Measurements from ENCODE around the gene ELOVL6.
"Not testable (repeated sequence)": the region's sequence is repeated elsewhere in the genome, so short reads cannot be mapped to it uniquely, and the experiment has no call there.

Gene ELOVL6

GRCh38 chr4:110107866-110108265, 90.5 kb downstream of the ELOVL6 start:
- TF ChIP-seq ZNF274 (IDR thresholded peaks at IDR 0.05; ENCODE audit: low read depth, low read length) = no peak
- H3K4me3 ChIP-seq (ENCODE audit: low read length) = no peak overlapping the region

GRCh38 chr4:110106931-110107296, 91.5 kb downstream of the ELOVL6 start:
- no peak for TF ChIP-seq ZNF274 (IDR thresholded peaks at IDR 0.05; ENCODE audit: low read depth, low read length)
- no peak overlapping the region for H3K4me3 ChIP-seq (ENCODE audit: low read length)

DNA sequence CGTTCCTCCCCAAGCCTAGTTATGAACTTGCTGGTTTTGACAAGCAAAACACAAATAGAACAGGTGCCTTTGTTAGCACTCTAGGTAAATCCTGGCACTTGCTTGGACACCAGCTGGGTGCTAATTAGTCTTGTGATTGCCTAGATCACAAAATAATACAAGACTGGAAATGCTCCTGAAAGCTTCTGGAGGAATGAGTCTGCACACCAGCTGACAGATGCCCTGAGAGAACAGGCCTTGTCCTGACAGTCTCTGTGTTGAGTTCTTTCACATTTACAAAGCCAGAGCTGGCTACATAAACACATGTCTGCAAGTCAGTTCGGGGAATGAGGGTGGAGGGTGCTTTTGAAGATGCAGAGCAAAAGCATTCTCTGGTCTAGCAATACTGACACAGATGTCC, 93.8 kb downstream of the ELOVL6 start:
- H3K4me3 ChIP-seq (ENCODE audit: low read length) = no peak overlapping the region

GRCh38 chr4:110099638-110100037, 98.8 kb downstream of the ELOVL6 start:
- no peak overlapping the region for H3K4me3 ChIP-seq (ENCODE audit: low read length)
- no peak for TF ChIP-seq ZNF274 (IDR thresholded peaks at IDR 0.05; ENCODE audit: low read depth, low read length)

More for the DNA sequence above, 93.8 kb downstream of the ELOVL6 start:
- TF ChIP-seq ZNF274 (IDR thresholded peaks at IDR 0.05; ENCODE audit: low read depth, low read length) = no peak

GRCh38 chr4:110096405-110096804, 102.0 kb downstream of the ELOVL6 start:
- H3K4me3 ChIP-seq (ENCODE audit: low read length) = no peak overlapping the region
- no peak for TF ChIP-seq ZNF274 (IDR thresholded peaks at IDR 0.05; ENCODE audit: low read depth, low read length)

- no peak for TF ChIP-seq ZNF274 (IDR thresholded peaks at IDR 0.05; ENCODE audit: low read depth, low read length)
- no peak overlapping the region for H3K4me3 ChIP-seq (ENCODE audit: low read length)
Observed at GRCh38 chr4:110092646-110093045, 105.8 kb downstream of the ELOVL6 start.

DNA sequence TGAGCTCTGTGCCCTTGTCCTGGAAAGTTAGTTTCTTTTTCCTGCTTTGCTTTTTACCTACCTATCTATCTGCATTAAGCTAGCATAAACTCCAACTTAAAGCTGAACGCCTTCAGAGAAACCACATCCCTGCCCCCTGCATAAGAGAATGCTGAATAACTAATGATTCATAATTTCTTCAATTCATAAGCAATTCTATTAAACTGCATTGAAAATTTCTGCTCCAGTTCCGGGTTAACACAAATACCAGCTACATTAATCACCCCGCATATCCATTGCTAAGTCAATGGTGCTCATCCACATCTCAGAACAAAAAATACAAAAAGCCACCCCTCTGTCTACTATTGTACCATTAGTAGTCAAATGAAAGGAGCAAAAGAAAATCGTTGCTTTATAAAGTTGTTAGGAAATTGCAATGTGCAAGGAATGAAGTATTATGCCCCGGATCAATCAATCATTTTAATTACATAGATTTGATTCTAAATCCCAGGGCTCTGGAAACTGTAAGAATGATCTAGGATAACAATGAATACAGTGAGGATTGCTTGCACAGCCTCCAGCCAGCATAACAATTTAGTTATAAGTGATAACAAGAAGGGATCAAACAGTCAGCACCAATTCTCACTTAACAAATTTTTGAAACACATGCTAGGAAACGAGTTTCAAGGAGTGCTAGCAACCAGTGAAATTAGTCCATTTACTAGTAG, 106.8 kb downstream of the ELOVL6 start:
- H3K4me3 ChIP-seq (ENCODE audit: low read length) = no peak overlapping the region
- TF ChIP-seq ZNF274 (IDR thresholded peaks at IDR 0.05; ENCODE audit: low read depth, low read length) = no peak

- H3K4me3 ChIP-seq (ENCODE audit: low read length) = no peak overlapping the region
- TF ChIP-seq ZNF274 (IDR thresholded peaks at IDR 0.05; ENCODE audit: low read depth, low read length) = no peak
Observed at GRCh38 chr4:110088670-110089069, 109.7 kb downstream of the ELOVL6 start.

- TF ChIP-seq ZNF274 (IDR thresholded peaks at IDR 0.05; ENCODE audit: low read depth, low read length) = no peak
- no peak overlapping the region for H3K4me3 ChIP-seq (ENCODE audit: low read length)
Observed at GRCh38 chr4:110087070-110087708, 111.2 kb downstream of the ELOVL6 start.

DNA sequence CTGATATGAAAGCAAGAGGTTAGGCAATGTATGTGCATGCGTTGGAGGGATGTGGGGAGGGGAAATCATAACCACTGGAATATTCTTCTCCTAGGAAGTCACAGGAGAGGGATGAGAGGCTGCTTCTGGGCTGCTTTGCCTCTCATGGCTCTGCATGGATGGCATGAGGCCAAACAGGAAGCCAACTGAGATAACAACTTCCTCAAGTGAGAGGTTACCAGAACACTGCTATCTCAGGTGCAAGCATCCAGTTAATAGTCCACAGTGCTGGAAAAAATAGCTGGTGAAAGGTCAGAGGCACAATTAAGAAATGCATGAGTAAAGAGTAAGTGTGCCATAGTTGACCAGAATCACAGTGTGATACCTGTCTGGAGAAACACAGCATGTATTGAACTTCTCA, 113.3 kb downstream of the ELOVL6 start:
- no peak for TF ChIP-seq ZNF274 (IDR thresholded peaks at IDR 0.05; ENCODE audit: low read depth, low read length)

GRCh38 chr4:110084154-110084553, 114.3 kb downstream of the ELOVL6 start:
- H3K4me3 ChIP-seq (ENCODE audit: low read length) = no peak overlapping the region
- TF ChIP-seq ZNF274 (IDR thresholded peaks at IDR 0.05; ENCODE audit: low read depth, low read length) = no peak

More for the DNA sequence above, 113.3 kb downstream of the ELOVL6 start:
- H3K4me3 ChIP-seq (ENCODE audit: low read length) = no peak overlapping the region

DNA sequence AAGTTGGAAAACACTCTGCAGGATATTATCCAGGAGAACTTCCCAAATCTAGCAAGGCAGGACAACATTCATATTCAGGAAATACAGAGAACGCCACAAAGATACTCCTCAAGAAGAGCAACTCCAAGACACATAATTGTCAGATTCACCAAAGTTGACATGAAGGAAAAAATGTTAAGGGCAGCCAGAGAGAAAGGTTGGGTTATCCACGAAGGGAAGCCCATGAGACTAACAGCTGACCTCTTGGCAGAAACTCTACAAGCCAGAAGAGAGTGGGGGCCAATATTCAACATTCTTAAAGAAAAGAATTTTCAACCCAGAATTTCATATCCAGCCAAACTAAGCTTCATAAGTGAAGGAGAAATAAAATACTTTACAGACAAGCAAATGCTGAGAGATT, 120.3 kb downstream of the ELOVL6 start:
- not testable (repeated sequence) for H3K4me3 ChIP-seq (ENCODE audit: low read length)

GRCh38 chr4:110076828-110077227, 121.6 kb downstream of the ELOVL6 start:
- not testable (repeated sequence) for H3K4me3 ChIP-seq (ENCODE audit: low read length)

DNA sequence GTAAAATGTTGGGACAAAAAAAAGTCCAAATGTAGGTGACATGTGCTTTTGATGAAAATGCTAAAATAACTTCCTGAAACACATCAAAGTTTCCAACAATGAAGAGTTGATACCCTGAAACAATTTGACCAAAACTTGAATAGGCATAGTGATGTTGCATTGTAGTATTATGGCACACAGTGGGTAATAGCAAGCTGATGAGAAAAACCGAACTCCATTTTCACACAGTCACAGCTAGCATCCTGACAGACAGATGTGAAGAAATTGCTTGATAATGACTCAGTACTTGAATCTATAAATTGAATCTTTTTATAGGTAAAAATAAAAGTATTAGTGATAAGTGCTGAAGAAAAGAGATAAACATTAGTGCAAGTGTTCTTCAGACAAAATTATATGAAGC, 122.5 kb downstream of the ELOVL6 start:
- H3K4me3 ChIP-seq (ENCODE audit: low read length) = no peak overlapping the region
- TF ChIP-seq ZNF274 (IDR thresholded peaks at IDR 0.05; ENCODE audit: low read depth, low read length) = no peak

- no peak for TF ChIP-seq ZNF274 (IDR thresholded peaks at IDR 0.05; ENCODE audit: low read depth, low read length)
- H3K4me3 ChIP-seq (ENCODE audit: low read length) = no peak overlapping the region
Observed at GRCh38 chr4:110075083-110075738, 123.2 kb downstream of the ELOVL6 start.
